Measurements from ENCODE around the gene KCNJ10.

GRCh38 chr1:159949123-159949522, 120.8 kb downstream of the KCNJ10 start:
- TF ChIP-seq CTCF (IDR thresholded peaks at IDR 0.05) (no peak), ZFX (IDR thresholded peaks at IDR 0.05; ENCODE audit: borderline replicate concordance) (no peak)

Data from 22Rv1 (cell line).